Measurements from ENCODE around the gene GLI3. TPM values are rescaled to one million over a fixed set of nuclear protein-coding genes. Genes with fewer than 3 reads are reported as not detected.

GLI3 gene
- total RNA-seq, 2 experiments from 2014 or later = not detected

DNA sequence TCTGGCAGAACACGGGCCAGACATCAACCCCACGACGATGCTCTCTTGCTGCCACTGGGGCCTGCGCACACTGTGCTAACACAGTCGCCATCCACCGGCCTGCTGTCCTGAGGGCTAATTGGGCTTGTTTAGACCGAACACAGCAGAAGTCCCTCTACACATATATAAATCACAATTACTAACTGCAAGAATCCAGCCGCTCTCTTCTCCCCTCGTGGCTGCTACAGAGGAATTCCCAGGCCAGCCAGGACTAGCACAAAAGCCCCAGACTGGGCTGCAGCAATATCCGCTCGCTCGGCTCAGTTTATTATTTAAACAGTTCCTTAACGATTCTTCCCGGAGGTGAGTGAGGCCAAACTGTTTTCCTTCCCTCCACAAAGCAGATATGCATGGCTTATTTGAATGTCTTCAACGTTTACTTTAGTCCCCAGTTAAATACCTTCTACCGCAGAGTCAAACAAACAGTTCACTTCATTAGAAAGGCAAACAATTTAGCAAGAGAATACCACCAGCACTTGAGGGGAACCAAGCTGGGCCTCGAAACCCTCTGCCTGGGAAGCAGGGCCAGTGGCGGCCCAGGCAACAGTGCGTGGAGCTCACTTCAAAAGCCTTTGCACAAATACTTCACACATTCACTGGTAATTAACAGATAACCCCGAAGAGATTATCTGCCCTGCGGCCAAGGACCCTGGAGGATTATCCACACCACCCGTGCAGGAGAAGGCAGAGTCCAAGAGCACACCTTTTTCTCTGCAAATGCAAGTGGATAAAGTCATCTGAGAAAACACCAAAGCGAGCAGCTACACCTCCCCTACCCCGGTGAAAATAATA, 145.3 kb downstream of the GLI3 start:
- ATAC-seq (no peak), DNase-seq (no peak)
- Mint-ChIP-seq H3K27me3 (no peaks in the 10 kb centered on the region), H3K4me1 (ENCODE audit: low read depth) (no peaks in the 10 kb centered on the region), H3K9me3 (no peaks in the 10 kb centered on the region), H3K36me3 (ENCODE audit: low read depth) (no peaks in the 10 kb centered on the region), H3K27ac (no peak overlapping the region), H3K4me3 (no peak overlapping the region)
- TF ChIP-seq, protein P1, sequence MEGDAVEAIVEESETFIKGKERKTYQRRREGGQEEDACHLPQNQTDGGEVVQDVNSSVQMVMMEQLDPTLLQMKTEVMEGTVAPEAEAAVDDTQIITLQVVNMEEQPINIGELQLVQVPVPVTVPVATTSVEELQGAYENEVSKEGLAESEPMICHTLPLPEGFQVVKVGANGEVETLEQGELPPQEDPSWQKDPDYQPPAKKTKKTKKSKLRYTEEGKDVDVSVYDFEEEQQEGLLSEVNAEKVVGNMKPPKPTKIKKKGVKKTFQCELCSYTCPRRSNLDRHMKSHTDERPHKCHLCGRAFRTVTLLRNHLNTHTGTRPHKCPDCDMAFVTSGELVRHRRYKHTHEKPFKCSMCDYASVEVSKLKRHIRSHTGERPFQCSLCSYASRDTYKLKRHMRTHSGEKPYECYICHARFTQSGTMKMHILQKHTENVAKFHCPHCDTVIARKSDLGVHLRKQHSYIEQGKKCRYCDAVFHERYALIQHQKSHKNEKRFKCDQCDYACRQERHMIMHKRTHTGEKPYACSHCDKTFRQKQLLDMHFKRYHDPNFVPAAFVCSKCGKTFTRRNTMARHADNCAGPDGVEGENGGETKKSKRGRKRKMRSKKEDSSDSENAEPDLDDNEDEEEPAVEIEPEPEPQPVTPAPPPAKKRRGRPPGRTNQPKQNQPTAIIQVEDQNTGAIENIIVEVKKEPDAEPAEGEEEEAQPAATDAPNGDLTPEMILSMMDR (IDR thresholded peaks at IDR 0.05) = no peak
- CTCF ChIA-PET = no interaction called here
- intact Hi-C loops (cut with micrococcal nuclease) = no loop called here
- POLR2A ChIA-PET = interaction anchor here (0.6 kb wide), 1 partner anchor 29 kb away, joined by 3 read pairs; no protein-coding TSS in a partner anchor

GRCh38 chr7:42090806-42091205, 146.2 kb downstream of the GLI3 start:
- no peak overlapping the region for H3K27ac Mint-ChIP-seq
- H3K4me1 Mint-ChIP-seq (ENCODE audit: low read depth) = no peaks in the 10 kb centered on the region
- DNase-seq = no peak
- no peaks in the 10 kb centered on the region for H3K9me3 Mint-ChIP-seq
- TF ChIP-seq, protein P1 (IDR thresholded peaks at IDR 0.05) = no peak
- ChIA-PET CTCF (no interaction called here), POLR2A (no interaction called here)
- intact Hi-C loops (cut with micrococcal nuclease) = no loop called here
- H3K4me3 Mint-ChIP-seq = no peak overlapping the region
- no peaks in the 10 kb centered on the region for H3K36me3 Mint-ChIP-seq (ENCODE audit: low read depth)
- no peaks in the 10 kb centered on the region for H3K27me3 Mint-ChIP-seq
- ATAC-seq = no peak

- CTCF ChIA-PET = no interaction called here
- DNase-seq = no peak
- no peak overlapping the region for H3K4me3 Mint-ChIP-seq
- POLR2A ChIA-PET = no interaction called here
- no peak overlapping the region for H3K27ac Mint-ChIP-seq
- no peaks in the 10 kb centered on the region for H3K27me3 Mint-ChIP-seq
- ATAC-seq = no peak
- no peaks in the 10 kb centered on the region for H3K4me1 Mint-ChIP-seq (ENCODE audit: low read depth)
- TF ChIP-seq, protein P1 (IDR thresholded peaks at IDR 0.05) = no peak
- intact Hi-C loops (cut with micrococcal nuclease) = no loop called here
- H3K9me3 Mint-ChIP-seq = no peaks in the 10 kb centered on the region
- no peaks in the 10 kb centered on the region for H3K36me3 Mint-ChIP-seq (ENCODE audit: low read depth)
These were observed 147.0 kb downstream of the GLI3 start for GRCh38 chr7:42090056-42090455.

- TF ChIP-seq, protein P1 (IDR thresholded peaks at IDR 0.05) = no peak
- Mint-ChIP-seq H3K27me3 (no peaks in the 10 kb centered on the region), H3K27ac (no peak overlapping the region), H3K4me1 (ENCODE audit: low read depth) (no peaks in the 10 kb centered on the region), H3K36me3 (ENCODE audit: low read depth) (no peaks in the 10 kb centered on the region), H3K4me3 (no peak overlapping the region), H3K9me3 (no peaks in the 10 kb centered on the region)
- ChIA-PET CTCF (no interaction called here), POLR2A (no interaction called here)
- ATAC-seq = no peak
- intact Hi-C loops (cut with micrococcal nuclease) = no loop called here
- DNase-seq = no peak
These were observed 149.4 kb downstream of the GLI3 start for GRCh38 chr7:42087616-42088015.

- H3K4me3 Mint-ChIP-seq = no peak overlapping the region
- ATAC-seq (no peak), DNase-seq (no peak)
- TF ChIP-seq, protein P1 (IDR thresholded peaks at IDR 0.05) = no peak
- no peaks in the 10 kb centered on the region for H3K4me1 Mint-ChIP-seq (ENCODE audit: low read depth)
- ChIA-PET CTCF (no interaction called here), POLR2A (no interaction called here)
- H3K9me3 Mint-ChIP-seq = no peaks in the 10 kb centered on the region
- intact Hi-C loops (cut with micrococcal nuclease) = no loop called here
- H3K27ac Mint-ChIP-seq = no peak overlapping the region
- H3K36me3 Mint-ChIP-seq (ENCODE audit: low read depth) = no peaks in the 10 kb centered on the region
- no peaks in the 10 kb centered on the region for H3K27me3 Mint-ChIP-seq
These were observed 151.5 kb downstream of the GLI3 start for GRCh38 chr7:42085531-42085930.

Data from activated CD8-positive, alpha-beta T cell treated with anti-CD3 and anti-CD28 coated beads for 36 hours (primary cell).